ENCODE data around the gene DEXI.

DEXI gene

DNA sequence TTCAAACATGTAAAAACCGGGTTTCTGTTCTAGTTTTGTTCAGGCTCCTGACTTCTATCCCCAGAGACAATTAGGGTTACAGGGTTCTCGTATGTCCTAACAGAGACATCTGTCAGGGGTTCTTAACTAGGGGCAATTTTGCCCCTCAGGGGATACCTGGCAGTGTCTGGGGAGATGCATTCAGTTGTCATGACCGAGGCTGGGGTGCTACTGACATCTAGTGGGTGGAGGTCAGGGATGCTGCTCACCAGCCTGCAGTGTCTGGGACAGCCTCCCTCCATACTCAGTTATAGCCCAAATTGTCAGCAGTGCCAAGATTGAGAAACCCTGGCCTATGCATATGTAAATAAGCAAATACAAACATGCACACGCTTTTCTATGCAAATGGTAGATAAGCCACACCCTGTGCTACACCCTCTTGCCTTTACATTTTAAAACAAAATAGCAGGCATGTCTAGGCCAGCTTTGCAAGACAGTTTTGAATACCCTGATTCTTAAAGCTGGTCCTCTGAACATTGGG, 39.5 kb upstream of the DEXI start:
- ATAC-seq: peak; percentile 85
- TF ChIP-seq ZNF565 (CRISPR knock-in tag; conservative IDR thresholded peaks at IDR 0.05; ENCODE audit: low read depth) (no peak), ZNF70 (CRISPR knock-in tag; IDR thresholded peaks at IDR 0.05) (no peak), ZFP30 (CRISPR knock-in tag; IDR thresholded peaks at IDR 0.05) (no peak), ISL1 (CRISPR knock-in tag; IDR thresholded peaks at IDR 0.05) (no peak), ARNTL (CRISPR knock-in tag; IDR thresholded peaks at IDR 0.05; ENCODE audit: borderline replicate concordance, low read depth) (no peak), ZC3H10 (CRISPR knock-in tag; IDR thresholded peaks at IDR 0.05) (no peak), ZFP3 (CRISPR knock-in tag; IDR thresholded peaks at IDR 0.05) (no peak), ZNF8 (CRISPR knock-in tag; IDR thresholded peaks at IDR 0.05) (no peak), PPARA (CRISPR knock-in tag; IDR thresholded peaks at IDR 0.05; ENCODE audit: borderline replicate concordance) (no peak)
- TF ChIP-seq, protein P1, sequence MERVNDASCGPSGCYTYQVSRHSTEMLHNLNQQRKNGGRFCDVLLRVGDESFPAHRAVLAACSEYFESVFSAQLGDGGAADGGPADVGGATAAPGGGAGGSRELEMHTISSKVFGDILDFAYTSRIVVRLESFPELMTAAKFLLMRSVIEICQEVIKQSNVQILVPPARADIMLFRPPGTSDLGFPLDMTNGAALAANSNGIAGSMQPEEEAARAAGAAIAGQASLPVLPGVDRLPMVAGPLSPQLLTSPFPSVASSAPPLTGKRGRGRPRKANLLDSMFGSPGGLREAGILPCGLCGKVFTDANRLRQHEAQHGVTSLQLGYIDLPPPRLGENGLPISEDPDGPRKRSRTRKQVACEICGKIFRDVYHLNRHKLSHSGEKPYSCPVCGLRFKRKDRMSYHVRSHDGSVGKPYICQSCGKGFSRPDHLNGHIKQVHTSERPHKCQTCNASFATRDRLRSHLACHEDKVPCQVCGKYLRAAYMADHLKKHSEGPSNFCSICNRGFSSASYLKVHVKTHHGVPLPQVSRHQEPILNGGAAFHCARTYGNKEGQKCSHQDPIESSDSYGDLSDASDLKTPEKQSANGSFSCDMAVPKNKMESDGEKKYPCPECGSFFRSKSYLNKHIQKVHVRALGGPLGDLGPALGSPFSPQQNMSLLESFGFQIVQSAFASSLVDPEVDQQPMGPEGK (CRISPR knock-in tag; IDR thresholded peaks at IDR 0.05; ENCODE audit: borderline replicate concordance): no peak
- TF ChIP-seq, protein P2, sequence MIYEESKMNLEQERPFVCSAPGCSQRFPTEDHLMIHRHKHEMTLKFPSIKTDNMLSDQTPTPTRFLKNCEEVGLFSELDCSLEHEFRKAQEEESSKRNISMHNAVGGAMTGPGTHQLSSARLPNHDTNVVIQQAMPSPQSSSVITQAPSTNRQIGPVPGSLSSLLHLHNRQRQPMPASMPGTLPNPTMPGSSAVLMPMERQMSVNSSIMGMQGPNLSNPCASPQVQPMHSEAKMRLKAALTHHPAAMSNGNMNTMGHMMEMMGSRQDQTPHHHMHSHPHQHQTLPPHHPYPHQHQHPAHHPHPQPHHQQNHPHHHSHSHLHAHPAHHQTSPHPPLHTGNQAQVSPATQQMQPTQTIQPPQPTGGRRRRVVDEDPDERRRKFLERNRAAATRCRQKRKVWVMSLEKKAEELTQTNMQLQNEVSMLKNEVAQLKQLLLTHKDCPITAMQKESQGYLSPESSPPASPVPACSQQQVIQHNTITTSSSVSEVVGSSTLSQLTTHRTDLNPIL (CRISPR knock-in tag; IDR thresholded peaks at IDR 0.05; ENCODE audit: low read depth): no peak

- ATAC-seq: no peak
- TF ChIP-seq, protein P2 (CRISPR knock-in tag; IDR thresholded peaks at IDR 0.05; ENCODE audit: low read depth): no peak
- TF ChIP-seq TCF4 (CRISPR knock-in tag; IDR thresholded peaks at IDR 0.05; ENCODE audit: borderline replicate concordance): no peak
- TF ChIP-seq ZNF70 (CRISPR knock-in tag; IDR thresholded peaks at IDR 0.05): no peak
- no peak for TF ChIP-seq BACH2 (CRISPR knock-in tag; IDR thresholded peaks at IDR 0.05; ENCODE audit: borderline replicate concordance)
- TF ChIP-seq, protein P1 (CRISPR knock-in tag; IDR thresholded peaks at IDR 0.05; ENCODE audit: borderline replicate concordance): no peak
- TF ChIP-seq ISL1 (CRISPR knock-in tag; IDR thresholded peaks at IDR 0.05): no peak
- TF ChIP-seq RARB (CRISPR knock-in tag; IDR thresholded peaks at IDR 0.05): no peak
- no peak for TF ChIP-seq ESRRG (CRISPR knock-in tag; IDR thresholded peaks at IDR 0.05)
- no peak for TF ChIP-seq ZNF565 (CRISPR knock-in tag; conservative IDR thresholded peaks at IDR 0.05; ENCODE audit: low read depth)
- no peak for TF ChIP-seq SNAI2 (CRISPR knock-in tag; IDR thresholded peaks at IDR 0.05)
- TF ChIP-seq GLIS3 (CRISPR knock-in tag; IDR thresholded peaks at IDR 0.05): no peak
- no peak for TF ChIP-seq CSDC2 (CRISPR knock-in tag; IDR thresholded peaks at IDR 0.05)
- no peak for TF ChIP-seq CSRNP3 (CRISPR knock-in tag; IDR thresholded peaks at IDR 0.05)
- TF ChIP-seq ZC3H10 (CRISPR knock-in tag; IDR thresholded peaks at IDR 0.05): no peak
- no peak for TF ChIP-seq ZFP30 (CRISPR knock-in tag; IDR thresholded peaks at IDR 0.05)
- no peak for TF ChIP-seq ZFP3 (CRISPR knock-in tag; IDR thresholded peaks at IDR 0.05)
- no peak for TF ChIP-seq TOX (CRISPR knock-in tag; IDR thresholded peaks at IDR 0.05; ENCODE audit: borderline replicate concordance)
- TF ChIP-seq, protein P3, sequence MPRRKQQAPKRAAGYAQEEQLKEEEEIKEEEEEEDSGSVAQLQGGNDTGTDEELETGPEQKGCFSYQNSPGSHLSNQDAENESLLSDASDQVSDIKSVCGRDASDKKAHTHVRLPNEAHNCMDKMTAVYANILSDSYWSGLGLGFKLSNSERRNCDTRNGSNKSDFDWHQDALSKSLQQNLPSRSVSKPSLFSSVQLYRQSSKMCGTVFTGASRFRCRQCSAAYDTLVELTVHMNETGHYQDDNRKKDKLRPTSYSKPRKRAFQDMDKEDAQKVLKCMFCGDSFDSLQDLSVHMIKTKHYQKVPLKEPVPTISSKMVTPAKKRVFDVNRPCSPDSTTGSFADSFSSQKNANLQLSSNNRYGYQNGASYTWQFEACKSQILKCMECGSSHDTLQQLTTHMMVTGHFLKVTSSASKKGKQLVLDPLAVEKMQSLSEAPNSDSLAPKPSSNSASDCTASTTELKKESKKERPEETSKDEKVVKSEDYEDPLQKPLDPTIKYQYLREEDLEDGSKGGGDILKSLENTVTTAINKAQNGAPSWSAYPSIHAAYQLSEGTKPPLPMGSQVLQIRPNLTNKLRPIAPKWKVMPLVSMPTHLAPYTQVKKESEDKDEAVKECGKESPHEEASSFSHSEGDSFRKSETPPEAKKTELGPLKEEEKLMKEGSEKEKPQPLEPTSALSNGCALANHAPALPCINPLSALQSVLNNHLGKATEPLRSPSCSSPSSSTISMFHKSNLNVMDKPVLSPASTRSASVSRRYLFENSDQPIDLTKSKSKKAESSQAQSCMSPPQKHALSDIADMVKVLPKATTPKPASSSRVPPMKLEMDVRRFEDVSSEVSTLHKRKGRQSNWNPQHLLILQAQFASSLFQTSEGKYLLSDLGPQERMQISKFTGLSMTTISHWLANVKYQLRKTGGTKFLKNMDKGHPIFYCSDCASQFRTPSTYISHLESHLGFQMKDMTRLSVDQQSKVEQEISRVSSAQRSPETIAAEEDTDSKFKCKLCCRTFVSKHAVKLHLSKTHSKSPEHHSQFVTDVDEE (CRISPR knock-in tag; IDR thresholded peaks at IDR 0.05): no peak
These were observed 38.5 kb upstream of the DEXI start for GRCh38 chr16:10980813-10981212.

Measured in SK-N-SH treated with all-trans-retinoic acid at 6 μM for 48 hours (cell line).